ENCODE measurements around the gene PHRF1. TPM values are rescaled to one million over a fixed set of nuclear protein-coding genes. Genes with fewer than 3 reads are reported as not detected.

Gene PHRF1
- total RNA-seq, 1 experiment from 2014 or later = 36.5 TPM

DNA sequence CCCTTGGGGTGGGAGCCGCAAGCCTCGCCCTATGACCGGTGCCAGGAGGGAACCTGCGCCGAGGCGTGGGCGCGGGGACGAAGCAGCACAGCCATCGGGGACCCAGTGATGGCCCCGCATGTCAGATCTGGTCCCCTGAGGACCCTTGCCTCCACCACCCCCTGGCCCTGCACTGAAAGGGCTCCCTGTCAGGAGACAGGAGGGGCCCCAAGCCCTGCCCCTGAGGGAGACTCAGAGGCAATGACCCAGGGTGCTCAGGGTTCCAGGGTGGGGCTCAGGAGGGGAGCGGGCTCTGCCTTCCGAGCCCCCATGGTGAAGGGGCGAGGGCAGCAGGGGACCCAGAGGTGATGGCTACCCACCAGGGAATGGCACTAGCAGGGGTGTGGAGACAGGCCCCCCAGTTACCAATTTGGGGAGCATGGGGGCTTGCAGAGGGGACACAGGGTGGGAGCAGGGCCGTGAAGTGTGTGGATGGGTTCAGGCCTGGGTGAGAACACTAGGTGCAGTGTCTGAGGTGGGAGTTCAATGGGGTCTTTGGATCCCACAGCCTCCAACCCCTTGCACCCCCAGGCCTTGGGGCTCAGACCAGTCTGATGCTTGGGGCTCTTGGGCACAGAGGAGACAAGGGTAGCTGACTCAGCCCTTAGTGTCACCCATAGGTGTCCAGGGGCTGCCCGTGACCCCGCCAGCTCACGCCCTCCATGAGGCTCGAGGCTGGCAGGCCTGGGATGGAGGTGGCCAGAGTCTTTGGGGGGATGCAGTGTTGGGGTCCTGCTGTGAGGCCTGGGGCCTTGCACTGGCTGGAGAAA, 38.4 kb upstream of the PHRF1 start:
- in situ Hi-C loops (cut with HindIII; ENCODE audit: low pct_unique_long_range_greater_than_20kb, low sequenced_read_pairs) = no loop called here

DNA sequence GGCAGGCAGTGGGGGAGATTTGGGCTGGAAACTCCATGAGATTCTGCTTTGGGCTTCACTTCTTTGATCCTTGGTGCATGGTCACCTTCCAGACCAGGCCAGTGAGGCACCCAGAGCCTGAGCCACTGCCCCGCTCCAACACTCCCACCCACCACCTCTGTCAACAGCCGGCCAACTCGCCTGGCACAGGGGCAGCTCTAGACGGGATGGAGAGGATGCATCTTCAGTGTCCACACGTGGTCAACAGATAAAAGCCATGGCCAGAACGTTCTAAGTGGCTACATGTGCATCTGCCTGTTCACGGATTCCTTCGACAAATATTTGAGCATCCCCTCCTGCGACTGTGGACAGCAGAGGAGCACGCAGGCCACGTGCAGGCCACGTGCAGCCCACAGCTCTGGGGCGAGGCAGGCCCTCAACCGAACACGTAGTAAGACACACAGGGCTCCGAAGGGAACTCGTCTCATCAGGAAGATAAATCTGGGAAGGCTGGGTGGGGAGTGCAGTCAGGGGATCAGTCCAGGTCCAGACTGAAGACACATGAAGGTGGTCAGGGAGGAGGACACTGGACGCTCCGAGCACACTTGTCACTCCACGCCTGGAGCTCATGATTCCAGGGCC, 37.7 kb upstream of the PHRF1 start:
- no peak for DNase-seq (ENCODE audit: low read depth)
- in situ Hi-C loops (cut with HindIII; ENCODE audit: low pct_unique_long_range_greater_than_20kb, low sequenced_read_pairs) = no loop called here

More for the DNA sequence above, 38.4 kb upstream of the PHRF1 start:
- DNase-seq (ENCODE audit: low read depth) = no peak

DNA sequence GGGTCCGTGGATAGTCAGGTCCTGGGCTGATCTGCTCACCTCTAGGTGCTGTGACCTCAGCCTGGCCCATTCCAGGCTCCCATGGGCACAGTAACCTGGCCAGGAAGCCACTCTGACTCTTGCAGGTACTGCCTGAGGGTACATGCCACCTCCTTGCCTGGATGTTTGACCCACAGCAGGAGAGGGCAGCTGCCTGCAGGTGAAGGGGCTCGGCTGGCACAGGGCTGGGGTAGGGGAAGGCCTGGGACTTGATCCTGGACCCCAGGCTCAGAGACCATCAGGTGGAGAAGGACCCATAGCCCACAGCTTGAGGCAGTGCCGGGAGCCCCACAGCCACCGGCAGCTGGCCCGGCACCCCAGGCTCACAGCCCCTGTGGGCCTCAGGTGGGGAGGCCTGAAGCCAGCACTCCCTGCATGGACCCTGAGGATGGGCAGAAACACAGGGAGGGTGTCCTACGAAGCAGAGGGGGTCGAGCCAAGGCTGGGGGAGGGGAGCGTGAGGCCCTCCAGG, 36.2 kb upstream of the PHRF1 start:
- DNase-seq (ENCODE audit: low read depth) = no peak
- in situ Hi-C loops (cut with HindIII; ENCODE audit: low pct_unique_long_range_greater_than_20kb, low sequenced_read_pairs) = no loop called here

GRCh38 chr11:540583-541432, 35.5 kb upstream of the PHRF1 start:
- DNase-seq (ENCODE audit: low read depth) = no peak
- in situ Hi-C loops (cut with HindIII; ENCODE audit: low pct_unique_long_range_greater_than_20kb, low sequenced_read_pairs) = no loop called here

DNA sequence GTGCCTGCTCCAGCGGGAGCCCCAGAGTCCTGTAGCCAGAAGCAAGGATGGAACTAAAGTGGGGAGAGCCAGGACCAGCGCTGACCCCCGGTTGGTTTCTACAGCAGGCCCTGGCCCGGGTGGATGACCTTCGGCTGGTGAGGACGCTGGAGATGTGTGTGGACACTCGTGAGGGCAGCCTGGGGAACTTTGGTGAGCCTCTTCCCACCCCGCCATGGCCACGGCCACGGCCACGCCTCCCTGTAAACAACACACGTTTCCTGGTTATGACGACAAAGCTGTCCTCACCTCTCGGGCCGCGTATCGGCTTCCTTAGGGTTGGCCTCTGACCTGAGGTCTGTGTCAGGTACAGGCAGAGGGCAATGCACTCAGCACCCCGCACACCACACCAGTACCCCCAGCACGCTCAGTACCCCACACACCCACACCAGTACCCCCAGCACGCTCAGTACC, 34.8 kb upstream of the PHRF1 start:
- in situ Hi-C loops (cut with HindIII; ENCODE audit: low pct_unique_long_range_greater_than_20kb, low sequenced_read_pairs) = no loop called here
- DNase-seq (ENCODE audit: low read depth) = no peak

GRCh38 chr11:544817-545166, 31.5 kb upstream of the PHRF1 start:
- in situ Hi-C loops (cut with HindIII; ENCODE audit: low pct_unique_long_range_greater_than_20kb, low sequenced_read_pairs) = no loop called here
- DNase-seq (ENCODE audit: low read depth) = no peak

- DNase-seq (ENCODE audit: low read depth) = no peak
- in situ Hi-C loops (cut with HindIII; ENCODE audit: low pct_unique_long_range_greater_than_20kb, low sequenced_read_pairs) = no loop called here
Measured at GRCh38 chr11:545171-545570, 31.1 kb upstream of the PHRF1 start.

DNA sequence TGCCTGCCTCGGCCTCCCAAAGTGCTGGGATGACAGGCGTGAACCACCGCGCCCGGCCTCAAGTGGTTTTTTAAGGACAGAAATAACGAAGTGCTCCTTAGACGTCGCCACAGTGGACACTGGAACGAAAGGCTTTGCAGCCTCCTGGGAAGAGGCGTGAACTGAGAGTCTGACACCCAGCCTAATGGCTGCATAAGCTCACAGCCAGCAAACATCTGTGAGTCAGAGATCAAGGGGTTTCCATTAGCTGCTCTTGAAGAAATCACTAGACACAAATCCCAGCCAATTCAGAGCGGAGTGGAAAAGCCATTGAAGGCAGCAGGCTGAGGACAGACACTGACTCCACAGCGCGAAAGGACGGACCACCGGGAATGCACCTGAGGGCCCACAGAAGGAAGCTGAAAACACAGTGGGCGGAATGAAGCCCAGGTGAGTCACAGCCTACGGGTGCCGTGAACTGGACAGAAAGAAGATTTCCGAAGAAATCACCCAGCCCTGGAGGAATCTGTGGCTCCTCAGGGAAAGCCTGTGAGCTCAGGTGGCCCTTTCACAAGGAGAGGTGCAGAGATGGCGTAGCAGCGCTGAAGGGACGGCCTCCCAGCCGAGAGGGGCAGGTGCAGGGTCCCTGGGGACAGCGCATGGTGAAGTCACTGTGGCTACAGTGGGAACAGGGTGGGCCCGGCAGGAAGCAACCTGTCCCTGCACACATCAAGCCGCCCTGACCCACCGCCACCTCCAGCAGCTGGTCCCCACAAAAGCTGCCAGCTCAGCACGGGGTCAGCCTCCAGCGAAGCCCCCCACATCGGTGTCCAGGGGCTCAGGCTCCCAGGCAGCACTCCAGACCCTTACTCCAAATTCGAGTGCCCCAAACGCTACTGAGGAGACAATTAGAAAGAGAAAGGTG, 27.3 kb upstream of the PHRF1 start:
- no peak for DNase-seq (ENCODE audit: low read depth)
- in situ Hi-C loops (cut with HindIII; ENCODE audit: low pct_unique_long_range_greater_than_20kb, low sequenced_read_pairs) = no loop called here

DNA sequence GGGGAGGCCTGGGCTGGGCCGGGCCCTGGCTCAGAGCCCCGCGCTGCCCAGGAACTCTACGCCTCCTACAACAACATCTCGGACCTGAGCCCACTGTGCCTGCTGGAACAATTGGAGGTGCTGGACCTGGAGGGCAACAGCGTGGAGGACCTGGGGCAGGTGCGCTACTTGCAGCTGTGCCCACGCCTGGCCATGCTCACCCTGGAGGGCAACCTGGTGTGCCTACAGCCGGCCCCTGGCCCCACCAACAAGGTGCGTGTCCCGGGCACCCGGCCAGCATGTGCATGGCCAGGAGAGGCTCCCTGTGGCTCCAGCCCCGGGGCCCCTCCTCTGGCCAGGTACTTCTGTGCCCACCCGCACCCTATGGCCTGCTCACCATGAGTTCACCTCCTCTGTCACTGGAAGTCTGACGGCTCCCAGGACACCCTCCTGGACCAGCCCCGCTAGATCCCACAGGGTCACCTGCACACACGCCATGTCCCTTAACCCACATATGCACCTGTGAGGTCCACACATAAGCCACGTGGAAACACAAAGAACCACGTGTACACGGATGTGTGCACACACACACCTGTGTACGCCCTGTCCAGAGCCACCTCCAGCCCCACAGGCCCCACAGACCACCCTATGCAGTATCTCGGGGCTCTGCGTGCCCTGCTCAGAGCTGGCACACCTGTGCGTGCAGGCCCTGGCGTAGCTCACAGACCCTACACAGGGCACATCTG, 26.1 kb upstream of the PHRF1 start:
- no peak for DNase-seq (ENCODE audit: low read depth)
- in situ Hi-C loops (cut with HindIII; ENCODE audit: low pct_unique_long_range_greater_than_20kb, low sequenced_read_pairs) = no loop called here

- in situ Hi-C loops (cut with HindIII; ENCODE audit: low pct_unique_long_range_greater_than_20kb, low sequenced_read_pairs) = no loop called here
- DNase-seq (ENCODE audit: low read depth) = no peak
Measured at GRCh38 chr11:550746-551085, 25.6 kb upstream of the PHRF1 start.

DNA sequence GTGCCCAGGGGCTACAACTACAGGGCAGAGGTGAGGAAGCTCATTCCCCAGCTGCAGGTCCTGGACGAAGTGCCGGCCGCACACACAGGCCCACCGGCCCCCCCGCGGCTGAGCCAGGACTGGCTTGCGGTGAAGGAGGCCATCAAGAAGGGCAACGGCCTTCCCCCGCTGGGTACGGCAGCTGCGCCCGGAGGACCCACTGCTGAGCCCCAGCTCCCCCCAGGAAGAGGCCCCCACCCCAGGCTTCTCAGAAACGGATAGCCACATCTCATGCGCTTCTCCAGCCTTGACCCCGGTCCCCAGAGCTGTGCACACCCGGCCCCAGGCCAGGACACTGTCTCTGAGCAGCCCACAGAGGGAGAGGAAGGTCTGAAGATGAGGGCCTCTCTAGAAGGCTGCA, 25.1 kb upstream of the PHRF1 start:
- in situ Hi-C loops (cut with HindIII; ENCODE audit: low pct_unique_long_range_greater_than_20kb, low sequenced_read_pairs) = no loop called here
- no peak for DNase-seq (ENCODE audit: low read depth)

GRCh38 chr11:551596-551995, 24.7 kb upstream of the PHRF1 start:
- in situ Hi-C loops (cut with HindIII; ENCODE audit: low pct_unique_long_range_greater_than_20kb, low sequenced_read_pairs) = no loop called here
- no peak for DNase-seq (ENCODE audit: low read depth)

DNA sequence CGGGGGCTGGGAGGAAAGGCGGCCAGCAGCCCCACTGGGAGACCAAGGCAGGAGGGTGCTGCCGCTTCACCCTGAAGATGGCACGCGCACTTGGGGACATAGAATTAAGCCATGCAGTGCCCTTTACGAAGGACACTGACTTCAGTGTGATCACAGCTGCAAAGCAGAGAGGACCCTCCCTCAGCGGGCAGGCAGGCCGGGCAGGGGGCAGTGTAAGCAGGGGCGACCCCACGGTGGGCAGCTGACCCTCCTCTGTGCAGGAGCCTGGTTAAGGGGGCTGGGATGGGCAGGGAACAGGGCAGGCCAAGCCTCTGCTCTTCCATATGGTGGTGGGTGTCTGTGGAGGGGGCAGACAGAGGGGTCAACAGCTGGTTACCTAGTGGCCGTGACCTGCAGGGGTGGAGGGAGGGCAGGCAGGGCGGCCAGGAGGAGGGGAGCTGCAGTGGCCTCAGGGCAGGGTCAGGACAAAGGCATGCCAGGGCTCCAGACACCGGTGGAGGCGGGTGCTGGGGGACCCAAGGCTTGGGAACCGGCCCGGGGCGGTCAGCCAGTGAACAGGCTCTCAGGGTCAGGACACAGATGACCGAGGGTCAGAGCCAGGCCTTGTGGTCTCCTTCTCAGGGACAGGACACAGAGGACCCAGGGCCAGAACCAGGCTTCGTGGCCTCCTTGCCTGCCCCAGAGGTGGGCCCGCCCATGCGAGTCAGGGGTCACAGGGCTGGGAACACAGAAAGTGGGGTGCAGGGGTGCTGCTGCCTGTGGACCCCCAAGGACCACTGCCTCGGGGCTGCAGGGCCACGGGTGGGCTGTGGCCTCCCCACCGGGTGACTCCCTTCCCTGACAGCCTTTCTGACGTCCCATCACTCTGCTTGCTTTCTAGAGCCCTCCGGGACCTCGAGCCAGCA, 22.9 kb upstream of the PHRF1 start:
- DNase-seq (ENCODE audit: low read depth) = no peak
- in situ Hi-C loops (cut with HindIII; ENCODE audit: low pct_unique_long_range_greater_than_20kb, low sequenced_read_pairs) = no loop called here

- no peak for DNase-seq (ENCODE audit: low read depth)
- in situ Hi-C loops (cut with HindIII; ENCODE audit: low pct_unique_long_range_greater_than_20kb, low sequenced_read_pairs) = no loop called here
Measured at GRCh38 chr11:553988-554340, 22.3 kb upstream of the PHRF1 start.

DNA sequence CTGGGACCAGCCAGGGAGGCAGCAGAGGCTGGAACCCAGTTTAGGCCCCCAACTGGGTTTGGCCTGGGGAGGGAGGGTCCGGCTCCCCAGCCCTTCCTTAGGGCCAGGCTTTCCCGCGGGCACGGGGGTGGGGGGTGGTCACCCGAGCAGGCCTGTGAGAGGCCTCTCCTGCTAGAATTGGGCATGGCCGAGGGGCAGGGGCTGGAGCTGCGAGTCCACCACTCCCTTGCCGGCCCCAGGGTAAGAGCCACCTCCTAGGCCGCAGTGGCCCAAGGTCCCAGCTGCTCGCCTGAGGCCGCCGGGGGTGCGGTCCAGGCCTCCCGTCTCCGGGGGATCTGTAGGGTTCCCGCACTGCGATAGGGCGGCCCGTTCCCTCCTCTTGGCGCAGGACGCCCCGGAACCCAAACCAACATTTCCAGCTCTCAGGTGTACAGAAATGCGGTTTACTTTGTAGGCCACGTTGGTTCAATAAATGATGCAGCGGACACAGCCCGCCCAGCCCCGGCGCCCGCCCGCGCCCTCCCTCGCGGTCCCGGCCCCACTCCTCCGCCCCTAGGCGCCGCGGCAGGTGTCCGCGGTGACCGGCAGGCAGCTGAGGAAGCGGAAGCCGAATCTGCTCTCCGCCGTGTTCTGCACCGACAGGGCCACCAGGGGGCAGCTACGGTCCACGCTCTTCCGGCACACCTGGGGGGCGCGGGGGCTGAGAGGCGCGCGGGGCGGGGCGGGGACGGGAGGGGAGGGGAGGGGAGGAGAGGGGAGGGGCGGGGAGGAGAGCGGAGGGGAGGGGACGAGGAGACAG, 21.6 kb upstream of the PHRF1 start:
- in situ Hi-C loops (cut with HindIII; ENCODE audit: low pct_unique_long_range_greater_than_20kb, low sequenced_read_pairs) = no loop called here
- no peak for DNase-seq (ENCODE audit: low read depth)

DNA sequence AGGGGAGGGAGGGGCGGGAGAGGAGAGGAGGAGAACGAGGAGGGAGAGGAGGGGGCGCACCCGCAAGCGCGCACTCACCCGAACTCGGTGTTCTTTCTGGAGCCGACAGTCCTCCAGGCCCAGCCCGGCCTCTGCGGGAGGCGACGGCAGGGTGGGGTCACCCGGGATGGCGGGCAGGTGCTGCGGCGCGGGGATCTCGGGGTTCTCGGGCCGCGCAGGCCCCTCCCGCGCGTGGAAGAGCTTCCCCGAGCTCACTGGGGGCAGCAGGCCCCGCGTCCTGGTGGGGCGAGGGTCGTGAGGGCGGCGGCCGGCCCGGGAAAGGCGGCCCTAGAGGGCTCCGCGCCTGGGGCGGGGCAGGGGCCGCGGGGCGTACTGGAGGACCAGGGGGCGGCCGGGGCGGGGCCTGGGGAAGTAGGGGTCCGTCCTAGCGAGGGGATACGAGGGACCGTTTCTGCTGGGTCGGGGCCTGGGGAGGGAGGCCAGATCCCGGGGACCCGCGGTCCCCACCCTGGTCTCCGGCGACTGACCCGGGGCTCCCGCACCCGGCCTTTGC, 21.0 kb upstream of the PHRF1 start:
- in situ Hi-C loops (cut with HindIII; ENCODE audit: low pct_unique_long_range_greater_than_20kb, low sequenced_read_pairs) = no loop called here
- DNase-seq (ENCODE audit: low read depth) = no peak

Data from Caki2 (cell line).